ENCODE results near the gene SIRT6.

GRCh38 chr19:4201798-4202197 is 19.4 kb upstream of the SIRT6 start:
- TF ChIP-seq CTCF (IDR thresholded peaks at IDR 0.05) (no peak), EZH2 (IDR thresholded peaks at IDR 0.05; ENCODE audit: borderline replicate concordance, insufficient read depth, low read depth, low read length, poor library complexity, severe bottlenecking) (no peak)
